RWPE2 (cell line): ENCODE data around the gene CEP72.

Experiments used
- ATAC-seq: fragments of 200-7000 bp; cut with Tn5 transposase; 3 replicates; pipeline ENCODE4 v1.9.1; 2021; ENCODE audit warnings: low read depth
- DNase-seq: peaks from one replicate; pipeline ENCODE4 v3.0.0-alpha.2; 2020; ENCODE audit warnings: low spot score
- H3K27ac ChIP-seq: fragments of 450-650 bp; 2 replicates; pipeline ENCODE4 v1.5.1; 2017; ENCODE audit warnings: mild to moderate bottlenecking; ENCODE audit not compliant: poor library complexity, severe bottlenecking
- H3K27me3 ChIP-seq: fragments of 250-450 bp; sonication (Bioruptor Pico); 2 replicates; pipeline ENCODE4 v1.5.1; 2021; ENCODE audit warnings: mild to moderate bottlenecking, moderate library complexity; ENCODE audit not compliant: insufficient read depth, poor library complexity, severe bottlenecking
- H3K36me3 ChIP-seq: fragments of 250-450 bp; sonication (Bioruptor Pico); 2 replicates; pipeline ENCODE4 v1.5.1; 2020; ENCODE audit warnings: low read depth, mild to moderate bottlenecking, moderate library complexity
- H3K4me1 ChIP-seq: fragments of 250-450 bp; sonication (Bioruptor Pico); 2 replicates; pipeline ENCODE4 v1.5.1; 2021; ENCODE audit warnings: mild to moderate bottlenecking, moderate library complexity; ENCODE audit not compliant: insufficient read depth, poor library complexity, severe bottlenecking
- H3K4me3 ChIP-seq: fragments of 250-450 bp; sonication (Bioruptor Pico); 2 replicates; pipeline ENCODE4 v1.5.1; 2021; ENCODE audit warnings: mild to moderate bottlenecking, moderate library complexity; ENCODE audit not compliant: severe bottlenecking
- H3K9me3 ChIP-seq: fragments of 250-450 bp; sonication (Bioruptor Pico); 2 replicates; pipeline ENCODE4 v1.5.1; 2021; ENCODE audit warnings: mild to moderate bottlenecking, moderate library complexity; ENCODE audit not compliant: severe bottlenecking
- CTCF ChIP-seq: fragments of 450-650 bp; IDR thresholded peaks from one replicate; pipeline ENCODE4 v1.5.1; 2017; ENCODE audit warnings: mild to moderate bottlenecking, moderate library complexity; ENCODE audit not compliant: poor library complexity, severe bottlenecking

Gene CEP72

GRCh38 chr5:585962-586628, 26.0 kb upstream of the CEP72 start:
- TF ChIP-seq CTCF, result no peak
- H3K4me1 ChIP-seq, result no peaks in the 10 kb centered on the region
- peaks cover 44% of the 10 kb centered on the region for H3K27me3 ChIP-seq

GRCh38 chr5:586751-587285, 25.3 kb upstream of the CEP72 start:
- ATAC-seq (peak; percentile 30; the same call in 2 of the 3 replicates), DNase-seq (peak; percentile 57)
- H3K27me3 ChIP-seq, result peaks cover 42% of the 10 kb centered on the region
- no peak for TF ChIP-seq CTCF
- no peaks in the 10 kb centered on the region for H3K4me1 ChIP-seq
- no peak overlapping the region for H3K27ac ChIP-seq
- no peaks in the 10 kb centered on the region for H3K36me3 ChIP-seq
- H3K9me3 ChIP-seq, result peaks cover 3% of the 10 kb centered on the region
- no peak overlapping the region for H3K4me3 ChIP-seq

More at GRCh38 chr5:585962-586628, 26.0 kb upstream of the CEP72 start:
- no peak for ATAC-seq
- no peaks in the 10 kb centered on the region for H3K36me3 ChIP-seq
- no peak overlapping the region for H3K4me3 ChIP-seq
- peaks cover 3% of the 10 kb centered on the region for H3K9me3 ChIP-seq
- no peak overlapping the region for H3K27ac ChIP-seq
- DNase-seq, result no peak

GRCh38 chr5:587403-587802, 24.7 kb upstream of the CEP72 start:
- H3K36me3 ChIP-seq, result no peaks in the 10 kb centered on the region
- no peak overlapping the region for H3K27ac ChIP-seq
- peaks cover 37% of the 10 kb centered on the region for H3K27me3 ChIP-seq
- DNase-seq (peak; percentile 33), ATAC-seq (no peak)
- no peak overlapping the region for H3K4me3 ChIP-seq
- H3K9me3 ChIP-seq, result peaks cover 3% of the 10 kb centered on the region
- H3K4me1 ChIP-seq, result no peaks in the 10 kb centered on the region
- TF ChIP-seq CTCF, result no peak

- DNase-seq (peak; percentile 52), ATAC-seq (no peak)
These were observed 23.6 kb upstream of the CEP72 start for GRCh38 chr5:588406-588995.

More at GRCh38 chr5:588406-588995, 23.6 kb upstream of the CEP72 start:
- no peak overlapping the region for H3K4me3 ChIP-seq
- H3K9me3 ChIP-seq, result peaks cover 3% of the 10 kb centered on the region
- no peak overlapping the region for H3K27ac ChIP-seq
- peaks cover 26% of the 10 kb centered on the region for H3K27me3 ChIP-seq
- no peak for TF ChIP-seq CTCF
- no peaks in the 10 kb centered on the region for H3K4me1 ChIP-seq
- no peaks in the 10 kb centered on the region for H3K36me3 ChIP-seq
